Ureter (tissue), 1 donor: ENCODE results near the gene DDX19B. TPM values are rescaled to one million over a fixed set of nuclear protein-coding genes. Genes with fewer than 3 reads are reported as not detected.
"Not testable (repeated sequence)": the region's sequence is repeated elsewhere in the genome, so short reads cannot be mapped to it uniquely, and the experiment has no call there.

Source experiments
- DNase-seq: peaks from one replicate; pipeline ENCODE4 v3.0.0-alpha.2; 2020; ENCODE audit warnings: low spot score
- total RNA-seq: library from RNA; stranded (reverse); gene quantifications from one replicate; pipeline ENCODE4 v1.2.4, GENCODE V29; 2023
- donor health status: DM: yes; HTN: yes; CAD: no.

Gene DDX19B
- total RNA-seq, 1 donor from 2014 or later = 35.8 TPM

DNA sequence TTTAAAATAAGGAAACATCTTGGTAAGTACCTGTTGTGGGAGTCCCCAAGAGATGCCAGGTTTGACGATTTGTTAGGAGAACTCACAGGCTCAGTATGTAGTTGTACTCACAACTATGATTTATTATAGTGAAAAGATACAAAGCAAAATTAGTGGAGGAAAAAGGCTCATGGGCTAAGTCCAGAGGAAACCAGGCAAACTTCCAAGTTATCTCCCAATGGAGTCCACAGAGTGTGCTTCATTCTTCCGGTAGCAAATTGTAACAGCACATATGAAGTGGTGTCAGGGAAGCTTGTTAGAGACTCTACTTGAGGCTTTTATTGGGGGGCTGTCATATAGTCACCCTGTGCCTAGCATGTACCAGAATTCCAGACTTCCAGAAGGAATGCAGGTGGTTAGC, 50.0 kb downstream of the DDX19B start:
- DNase-seq = no peak

- no peak for DNase-seq
Observed at GRCh38 chr16:70349783-70350182, 50.8 kb downstream of the DDX19B start.

DNA sequence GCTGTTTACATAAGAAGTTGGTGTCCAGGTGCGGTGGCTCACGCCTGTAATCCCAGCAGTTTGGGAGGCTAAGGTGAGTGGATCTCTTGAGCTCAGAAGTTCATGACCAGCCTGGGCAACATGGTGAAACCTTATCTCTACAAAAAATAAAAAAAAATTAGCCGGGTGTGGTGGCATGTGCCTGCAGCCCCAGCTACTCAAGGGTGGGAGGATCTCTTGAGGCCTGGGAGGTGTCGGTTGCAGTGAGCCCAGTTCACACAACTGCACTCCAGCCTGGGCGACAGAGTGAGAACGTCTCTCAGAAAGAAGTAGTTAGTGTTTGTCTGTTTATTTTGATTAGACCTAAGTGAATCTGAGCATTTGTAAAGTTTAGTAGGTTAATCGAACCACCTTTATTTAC, 60.6 kb downstream of the DDX19B start:
- no peak for DNase-seq

- DNase-seq = no peak
Observed at GRCh38 chr16:70364399-70364798, 65.4 kb downstream of the DDX19B start.

GRCh38 chr16:70370145-70370544, 71.2 kb downstream of the DDX19B start:
- not testable (repeated sequence) for DNase-seq

DNA sequence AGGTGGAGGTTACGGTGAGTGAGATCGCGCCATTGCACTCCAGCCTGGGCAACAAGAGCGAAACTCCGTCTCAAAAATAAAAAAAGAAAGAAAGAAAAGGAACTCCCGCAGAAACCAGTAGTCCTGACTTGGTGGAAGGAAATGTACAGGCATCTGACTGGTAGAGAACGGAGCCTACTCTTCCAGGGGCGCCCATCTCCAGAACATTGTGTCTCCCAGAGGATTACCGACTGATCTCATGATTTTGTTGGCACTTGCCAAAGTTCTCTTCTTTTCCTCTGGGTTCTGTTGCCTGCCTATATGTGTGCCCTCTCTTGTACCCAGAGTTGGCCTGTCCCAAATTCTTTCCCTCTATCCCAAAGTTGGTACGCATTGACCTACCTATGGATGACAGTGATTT, 71.9 kb downstream of the DDX19B start:
- no peak for DNase-seq

GRCh38 chr16:70372921-70373728, 74.1 kb downstream of the DDX19B start:
- DNase-seq = no peak

DNA sequence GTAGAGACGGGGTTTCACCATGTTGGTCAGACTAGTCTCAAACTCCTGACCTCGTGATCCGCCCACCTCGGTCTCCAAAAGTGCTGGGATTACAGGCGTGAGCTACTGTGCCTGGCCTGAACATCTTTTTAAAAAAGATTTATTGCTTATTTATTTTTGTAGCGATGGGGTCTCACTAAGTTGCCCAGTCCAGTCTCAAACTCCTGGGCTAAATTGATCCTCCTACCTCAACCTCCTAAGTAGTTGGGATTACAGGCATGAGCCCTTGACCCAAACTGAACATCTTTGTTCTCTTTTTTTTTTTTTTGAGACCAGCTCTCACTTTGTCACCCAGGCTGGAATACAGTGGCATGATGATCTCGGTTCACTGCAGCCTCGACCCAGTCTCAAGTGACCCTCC, 75.2 kb downstream of the DDX19B start:
- no peak for DNase-seq

- no peak for DNase-seq
Observed at GRCh38 chr16:70375636-70376611, 76.9 kb downstream of the DDX19B start.

DNA sequence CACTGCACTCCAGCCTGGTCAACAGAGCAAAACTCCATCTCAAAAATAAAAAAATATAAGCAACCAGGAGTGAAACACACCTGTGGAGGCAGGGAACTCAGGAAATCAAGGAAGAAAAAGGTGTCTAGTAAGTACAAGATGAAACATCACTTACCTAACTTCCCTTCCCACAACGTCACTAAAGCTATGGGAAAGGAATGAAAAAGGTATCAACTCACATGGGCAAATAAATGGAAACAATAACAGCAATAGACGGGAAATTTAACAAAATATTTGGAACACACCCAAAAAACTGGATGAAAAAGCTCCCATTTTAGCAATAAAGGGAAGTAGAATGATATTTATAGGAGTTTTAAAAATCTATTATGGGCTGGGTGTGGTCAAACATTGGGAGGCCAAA, 78.8 kb downstream of the DDX19B start:
- no peak for DNase-seq

- DNase-seq = no peak
Observed at GRCh38 chr16:70378869-70379493, 80.0 kb downstream of the DDX19B start.

- DNase-seq = peak; percentile 69
Observed at GRCh38 chr16:70380248-70380918, 81.4 kb downstream of the DDX19B start.

- peak; percentile 98 for DNase-seq
Observed at GRCh38 chr16:70380919-70381603, 82.1 kb downstream of the DDX19B start.

DNA sequence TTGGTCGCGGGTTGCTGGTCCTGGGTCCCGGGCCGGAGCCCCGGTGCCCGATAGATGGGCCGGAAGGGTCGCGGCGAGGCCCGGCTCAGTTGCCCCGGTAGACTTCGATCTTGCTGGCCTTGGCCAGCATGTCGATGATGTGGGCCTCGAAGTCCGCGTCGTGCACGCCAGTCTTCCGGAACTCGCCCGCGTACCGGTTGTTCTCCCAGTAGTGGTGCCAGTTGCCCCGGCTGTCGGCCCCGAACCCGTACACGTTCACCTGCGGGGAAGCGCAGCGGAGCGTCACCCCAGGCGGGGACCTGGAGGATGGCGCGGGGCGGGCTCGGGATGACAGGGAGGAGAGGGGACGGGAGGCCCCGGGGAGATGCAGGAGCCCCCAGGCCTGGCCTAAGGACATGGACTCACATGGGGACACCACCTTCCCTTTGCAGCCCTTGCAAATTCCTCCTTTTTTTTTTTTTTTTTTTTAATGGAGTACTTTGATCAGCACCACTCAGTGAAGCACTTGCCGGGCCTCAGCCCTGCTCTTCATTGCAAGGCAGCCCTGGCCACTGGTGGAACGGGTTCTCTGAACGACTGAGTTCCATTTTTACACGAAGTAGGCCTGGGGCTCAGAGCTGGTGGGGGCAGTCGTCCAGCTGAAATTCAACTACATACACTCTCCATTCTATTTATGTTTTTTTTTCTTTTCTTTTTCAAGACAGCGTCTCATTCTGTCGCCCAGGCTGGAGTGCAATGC, 82.8 kb downstream of the DDX19B start:
- DNase-seq = peak; percentile 70

GRCh38 chr16:70383421-70383960, 84.5 kb downstream of the DDX19B start:
- no peak for DNase-seq

Other genes starting within 250 kb of the DDX19B start
- 47.4 TPM for gene PDPR, start 184.9 kb upstream of the DDX19B start, total RNA-seq
- 0.96 TPM for gene CLEC18C, start 125.4 kb upstream of the DDX19B start, total RNA-seq
- gene EXOSC6, start 47.2 kb upstream of the DDX19B start, total RNA-seq = 25.6 TPM
- gene AARS1, start 9.7 kb upstream of the DDX19B start, total RNA-seq = 155 TPM
- 37.3 TPM for gene DDX19A, start 47.7 kb downstream of the DDX19B start, total RNA-seq
- 28.9 TPM for gene ST3GAL2, start 139.9 kb downstream of the DDX19B start, total RNA-seq
- gene FCSK, start 155.4 kb downstream of the DDX19B start, total RNA-seq = 29.7 TPM
- gene COG4, start 224.4 kb downstream of the DDX19B start, total RNA-seq = 49.6 TPM
- 382 TPM for gene SF3B3, start 224.6 kb downstream of the DDX19B start, total RNA-seq